Fibroblast of the aortic adventitia (primary cell): ENCODE measurements around the gene SLC30A2. TPM values are rescaled to one million over a fixed set of nuclear protein-coding genes. Genes with fewer than 3 reads are reported as not detected.

ENCODE experiments used
- DNase-seq: peaks from one replicate; pipeline ENCODE4 v3.0.0-alpha.2; 2010; ENCODE audit warnings: low read depth
- H3K4me3 ChIP-seq: 2 replicates; pipeline ENCODE4 v1.5.1; 2011; ENCODE audit warnings: low read depth, mild to moderate bottlenecking, control low read depth, low read length, moderate library complexity
- total RNA-seq: library from RNA; depleted of rRNA; stranded (reverse); fragments of >200 nt; gene quantifications from 2 replicates; pipeline ENCODE4 v1.2.3, GENCODE V29; 2012; ENCODE audit warnings: low replicate concordance
- TF ChIP-seq, protein P1 (sequence below): IDR thresholded peaks from 2 replicates; pipeline ENCODE4 v1.5.1; 2011; ENCODE audit warnings: mild to moderate bottlenecking, low read length, control low read depth, inconsistent platforms; ENCODE audit not compliant: insufficient read depth

The SLC30A2 gene
- total RNA-seq, 1 donor = not detected

- DNase-seq = no peak
- TF ChIP-seq, protein P1, sequence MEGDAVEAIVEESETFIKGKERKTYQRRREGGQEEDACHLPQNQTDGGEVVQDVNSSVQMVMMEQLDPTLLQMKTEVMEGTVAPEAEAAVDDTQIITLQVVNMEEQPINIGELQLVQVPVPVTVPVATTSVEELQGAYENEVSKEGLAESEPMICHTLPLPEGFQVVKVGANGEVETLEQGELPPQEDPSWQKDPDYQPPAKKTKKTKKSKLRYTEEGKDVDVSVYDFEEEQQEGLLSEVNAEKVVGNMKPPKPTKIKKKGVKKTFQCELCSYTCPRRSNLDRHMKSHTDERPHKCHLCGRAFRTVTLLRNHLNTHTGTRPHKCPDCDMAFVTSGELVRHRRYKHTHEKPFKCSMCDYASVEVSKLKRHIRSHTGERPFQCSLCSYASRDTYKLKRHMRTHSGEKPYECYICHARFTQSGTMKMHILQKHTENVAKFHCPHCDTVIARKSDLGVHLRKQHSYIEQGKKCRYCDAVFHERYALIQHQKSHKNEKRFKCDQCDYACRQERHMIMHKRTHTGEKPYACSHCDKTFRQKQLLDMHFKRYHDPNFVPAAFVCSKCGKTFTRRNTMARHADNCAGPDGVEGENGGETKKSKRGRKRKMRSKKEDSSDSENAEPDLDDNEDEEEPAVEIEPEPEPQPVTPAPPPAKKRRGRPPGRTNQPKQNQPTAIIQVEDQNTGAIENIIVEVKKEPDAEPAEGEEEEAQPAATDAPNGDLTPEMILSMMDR = no peak
- no peak overlapping the region for H3K4me3 ChIP-seq
Observed at GRCh38 chr1:26029864-26030481, 15.9 kb downstream of the SLC30A2 start.

DNA sequence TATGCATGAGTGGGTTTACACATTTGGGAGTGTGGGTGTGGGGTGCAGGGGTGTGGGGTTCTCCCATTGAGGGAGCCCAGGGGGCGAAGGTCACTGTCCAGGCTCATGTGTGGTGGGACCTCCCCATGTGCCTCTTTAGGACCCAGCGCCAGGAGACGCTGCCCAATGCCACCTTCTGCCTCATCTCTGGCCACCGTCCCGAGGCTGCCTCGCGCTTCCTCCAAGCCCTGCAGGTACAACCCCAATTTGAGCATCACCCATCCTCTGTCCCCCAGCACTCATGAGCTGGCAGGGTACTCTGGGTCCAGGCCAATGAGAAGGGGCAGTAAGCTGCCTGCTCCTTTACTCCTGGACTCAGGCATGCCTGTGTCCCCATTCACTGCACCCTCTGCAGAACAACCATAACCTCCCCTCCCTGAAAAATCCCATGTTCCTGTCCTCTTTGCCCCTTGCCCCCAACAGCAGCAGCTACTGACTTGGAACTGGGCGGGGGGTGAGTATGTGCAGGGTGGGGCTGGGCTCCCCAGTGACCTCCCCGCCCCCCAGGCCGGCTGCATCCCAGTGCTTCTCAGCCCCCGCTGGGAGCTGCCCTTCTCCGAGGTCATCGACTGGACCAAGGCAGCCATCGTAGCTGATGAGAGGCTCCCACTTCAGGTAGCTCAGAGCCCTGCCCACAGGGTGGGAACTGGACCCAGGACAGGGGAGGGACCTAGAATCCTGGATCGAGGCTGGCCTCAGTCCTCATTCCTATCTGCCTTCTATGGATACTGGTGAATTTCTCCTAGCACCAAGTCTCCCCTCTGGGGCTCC lies 16.7 kb downstream of the SLC30A2 start:
- TF ChIP-seq, protein P1 = no peak
- no peak overlapping the region for H3K4me3 ChIP-seq
- no peak for DNase-seq

- DNase-seq = no peak
- TF ChIP-seq, protein P1 = no peak
Observed at GRCh38 chr1:26028490-26028980, 17.4 kb downstream of the SLC30A2 start.

DNA sequence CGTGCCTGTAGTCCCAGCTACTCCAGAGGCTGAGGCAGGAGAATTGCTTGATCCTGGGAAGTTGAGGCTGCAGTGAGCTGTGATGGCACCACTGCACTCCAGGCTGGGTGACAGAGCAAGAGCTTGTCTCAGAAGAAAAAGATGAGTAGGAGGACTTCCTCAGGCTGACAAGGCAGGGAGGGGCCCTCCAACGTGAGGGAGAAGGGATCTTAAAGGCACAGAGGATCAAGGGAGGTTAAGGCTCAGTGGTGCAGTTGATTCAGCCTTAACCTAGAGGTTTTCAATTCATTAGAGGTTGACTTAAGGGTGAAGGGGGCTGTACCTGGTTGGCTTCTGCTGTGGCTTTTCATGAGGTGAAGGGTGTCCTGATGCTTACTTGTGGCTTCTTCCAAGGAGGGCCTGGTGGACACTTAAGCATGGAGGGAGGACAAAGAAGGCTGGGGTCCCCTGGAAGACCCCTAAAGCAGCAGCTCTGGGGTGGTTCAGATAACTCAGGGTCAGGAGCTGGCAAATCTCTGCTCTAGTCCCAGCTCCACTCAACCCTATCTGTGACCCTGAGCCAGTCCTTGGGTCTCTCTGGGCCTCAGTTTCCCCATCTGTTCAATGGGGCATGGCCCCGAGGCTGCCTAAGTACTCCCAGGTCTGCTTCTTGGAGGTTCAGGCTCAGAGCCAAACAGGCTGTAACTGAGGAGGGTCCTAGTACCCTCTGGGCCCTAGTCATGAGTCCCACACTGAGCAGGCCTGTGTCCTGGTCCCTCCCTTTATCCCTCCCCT lies 18.0 kb downstream of the SLC30A2 start:
- TF ChIP-seq, protein P1 = no peak
- DNase-seq = no peak
- no peak overlapping the region for H3K4me3 ChIP-seq

More at GRCh38 chr1:26028490-26028980, 17.4 kb downstream of the SLC30A2 start:
- H3K4me3 ChIP-seq = no peak overlapping the region

GRCh38 chr1:26025517-26025916 lies 20.4 kb downstream of the SLC30A2 start:
- TF ChIP-seq, protein P1 = no peak
- H3K4me3 ChIP-seq = no peak overlapping the region
- no peak for DNase-seq

- H3K4me3 ChIP-seq = no peak overlapping the region
- no peak for DNase-seq
- TF ChIP-seq, protein P1 = no peak
Observed at GRCh38 chr1:26025060-26025459, 20.9 kb downstream of the SLC30A2 start.
